Spleen (tissue), 11 donors: ENCODE measurements around the gene VPS4A. TPM values are rescaled to one million over a fixed set of nuclear protein-coding genes. Genes with fewer than 3 reads are reported as not detected.

ENCODE experiments used
- DNase-seq: peaks from one replicate; pipeline ENCODE4 v3.0.0-alpha.2; 2020
- H3K27ac ChIP-seq, 8 donors: fragments of 200-600 bp; sonication (generic) in 7 of 8; 1 replicate in 4 of 8; 2 replicates in 4 of 8; pipeline versions ENCODE4 v1.5.0 to v1.8.0; 2016 to 2021; ENCODE audit warnings: inconsistent platforms in 4 of 8, mild to moderate bottlenecking in 4 of 8, moderate library complexity in 1 of 8
- H3K27me3 ChIP-seq, 7 donors: fragments of 200-600 bp; sonication (generic) in 6 of 7; replicated peaks in 1 of 7; 1 replicate in 4 of 7; 2 replicates in 3 of 7; pipeline versions ENCODE4 v1.5.0 to v1.8.0; 2016 to 2021; ENCODE audit warnings: inconsistent platforms in 3 of 7, mild to moderate bottlenecking in 1 of 7
- H3K36me3 ChIP-seq, 6 donors: fragments of 200-600 bp; sonication (generic) in 5 of 6; 1 replicate in 4 of 6; 2 replicates in 2 of 6; pipeline versions ENCODE4 v1.5.0 to v1.8.0; 2016 to 2021; ENCODE audit warnings: inconsistent platforms in 2 of 6
- H3K4me1 ChIP-seq, 6 donors: fragments of 200-600 bp; sonication (generic) in 5 of 6; 1 replicate in 3 of 6; 2 replicates in 3 of 6; pipeline versions ENCODE4 v1.5.0 to v1.8.0; 2016 to 2021; ENCODE audit warnings: inconsistent platforms in 3 of 6
- H3K4me3 ChIP-seq, 8 donors: fragments of 200-600 bp; sonication (generic) in 7 of 8; 1 replicate in 4 of 8; 2 replicates in 4 of 8; pipeline versions ENCODE4 v1.5.0 to v1.8.0; 2016 to 2021; ENCODE audit warnings: inconsistent platforms in 4 of 8, mild to moderate bottlenecking in 4 of 8, moderate library complexity in 2 of 8
- H3K9me3 ChIP-seq, 8 donors: fragments of 200-600 bp; sonication (generic) in 7 of 8; 1 replicate in 4 of 8; 2 replicates in 4 of 8; pipeline versions ENCODE4 v1.5.0 to v1.8.0; 2016 to 2021; ENCODE audit warnings: inconsistent platforms in 4 of 8
- CTCF ChIP-seq, 11 experiments: fragments of 200-600 bp in 7 of 11; fragments of 450-650 bp in 4 of 11; sonication (generic) in 4 of 11; IDR thresholded peaks in 8 of 11; conservative IDR thresholded peaks in 3 of 11; 1 replicate in 7 of 11; 2 replicates in 4 of 11; pipeline versions ENCODE4 v1.4.0 to v1.8.0; 2016 to 2021; ENCODE audit warnings: antibody characterized with exemption in 11 of 11, inconsistent platforms in 4 of 11, mild to moderate bottlenecking in 1 of 11
- POLR2A ChIP-seq, 3 donors: fragments of 450-650 bp; IDR thresholded peaks; one replicate each; pipeline ENCODE4 v1.5.1; 2017; ENCODE audit warnings: antibody characterized with exemption in 3 of 3, mild to moderate bottlenecking in 1 of 3
- POLR2AphosphoS5 ChIP-seq, 3 donors: sonication (generic); formaldehyde crosslinking; IDR thresholded peaks; one replicate each; pipeline ENCODE4 v1.5.1; 2017; ENCODE audit warnings: antibody characterized with exemption in 3 of 3
- WGBS, 5 donors: extraction: QIAGEN DNeasy Blood & Tissue Kit in 3 of 5; methylation state at CpG; one replicate each; pipeline versions ENCODE4 v1.1.5 to v1.1.7; 2013 to 2018; 5-methylcytosine and 5-hydroxymethylcytosine counted together
- intact Hi-C: fragments of 100-400 bp; cut with DNase I; formaldehyde crosslinking; loops from one replicate; pipeline ENCODE4 v1.15.0; 2023; ENCODE audit warnings: low total_unique reads
- polyA plus RNA-seq, 3 donors: library from polyadenylated mRNA; stranded (reverse); fragments of 200-250 nt; gene quantifications; one replicate each; pipeline ENCODE4 v1.2.1, GENCODE V29; 2013
- total RNA-seq, 7 donors: library from RNA; depleted of rRNA in 3 of 7; stranded (reverse); fragments of >200 nt in 3 of 7; fragmentation: NEBNext Ultra II Directional in 4 of 7; extraction: Animal tissue kit (Norgen Biotek cat#: 25700) in 4 of 7; gene quantifications; one replicate each; pipeline versions ENCODE4 v1.1.0 to v1.2.1, GENCODE V29; 2016 to 2021
- donor health status: healthy with polysubstance abuse.
- donor health status: DM: no; HTN: no; CAD: no; lungs with moderate emphysema.
- donor health status: DM: no; HTN: no; CAD: no.
- donor health status: Bipolar disorder and iron deficiency.
- donor health status: healthy.
- donor health status: DM: no; HTN: no; CAD: no.
- donor health status: DM: yes; HTN: yes; CAD: no.

The VPS4A gene
- total and polyA plus RNA-seq, 10 donors, result 21.5 to 38.0 (median 32.5) TPM

GRCh38 chr16:69270831-69271230 is 40.3 kb upstream of the VPS4A start:
- TF ChIP-seq POLR2AphosphoS5 (IDR thresholded peaks at IDR 0.05) (no peak), CTCF (IDR thresholded peaks at IDR 0.05 in 8 of 11, conservative IDR thresholded peaks at IDR 0.05 in 3 of 11) (no peak), POLR2A (IDR thresholded peaks at IDR 0.05) (no peak)
- H3K4me1 ChIP-seq, result no peaks in the 10 kb centered on the region
- H3K27ac ChIP-seq, result no peak overlapping the region
- H3K4me3 ChIP-seq, result no peak overlapping the region
- H3K9me3 ChIP-seq, result no peaks in the 10 kb centered on the region
- H3K36me3 ChIP-seq, result peaks cover 0 to 53% (median 8%) of the 10 kb centered on the region in 6 donors
- intact Hi-C loops, result no loop called here
- no peaks in the 10 kb centered on the region for H3K27me3 ChIP-seq
- no peak for DNase-seq
- 92 to 97% (median 95%) methylated on average over 2 of the region's 2 CpGs for WGBS, 5 donors

GRCh38 chr16:69273009-69273408 is 38.1 kb upstream of the VPS4A start:
- no peak for TF ChIP-seq POLR2AphosphoS5 (IDR thresholded peaks at IDR 0.05)
- TF ChIP-seq CTCF (IDR thresholded peaks at IDR 0.05 in 8 of 11, conservative IDR thresholded peaks at IDR 0.05 in 3 of 11), result no peak
- TF ChIP-seq POLR2A (IDR thresholded peaks at IDR 0.05), result no peak
- intact Hi-C loops, result no loop called here
- H3K4me3 ChIP-seq, result no peak overlapping the region
- no peaks in the 10 kb centered on the region for H3K27me3 ChIP-seq
- H3K27ac ChIP-seq, result no peak overlapping the region
- H3K9me3 ChIP-seq, result no peaks in the 10 kb centered on the region
- peaks cover 0 to 9% (median 0%) of the 10 kb centered on the region in 6 donors for H3K4me1 ChIP-seq
- no peak for DNase-seq
- H3K36me3 ChIP-seq, result peaks cover 0 to 56% (median 8%) of the 10 kb centered on the region in 6 donors
- WGBS, 5 donors, result 84 to 96% (median 86%) methylated on average over 4 of the region's 4 CpGs

GRCh38 chr16:69274699-69275235 is 36.4 kb upstream of the VPS4A start:
- intact Hi-C loops, result no loop called here

More at GRCh38 chr16:69274699-69275235, 36.4 kb upstream of the VPS4A start:
- Histone ChIP-seq H3K36me3 (peaks cover 0 to 45% (median 8%) of the 10 kb centered on the region in 6 donors), H3K27me3 (no peaks in the 10 kb centered on the region), H3K9me3 (no peaks in the 10 kb centered on the region), H3K27ac (peak overlapping the region in 1 of 8 donors; percentile 24), H3K4me1 (peaks cover 0 to 9% (median 0%) of the 10 kb centered on the region in 6 donors), H3K4me3 (no peak overlapping the region)
- no peak for DNase-seq
- no peak for TF ChIP-seq POLR2A (IDR thresholded peaks at IDR 0.05)
- TF ChIP-seq CTCF (IDR thresholded peaks at IDR 0.05 in 8 of 11, conservative IDR thresholded peaks at IDR 0.05 in 3 of 11), result no peak
- TF ChIP-seq POLR2AphosphoS5 (IDR thresholded peaks at IDR 0.05), result no peak
- 78 to 88% (median 83%) methylated on average over 4 of the region's 4 CpGs for WGBS, 5 donors
